Suprapubic skin (tissue), 4 donors: ENCODE data around the gene CTSD.

Experiments
- CTCF ChIP-seq, 2 donors: fragments of 200-600 bp in 1 of 2; fragments of 450-650 bp in 1 of 2; sonication (generic) in 1 of 2; IDR thresholded peaks; one replicate each; pipeline ENCODE4 v1.5.1; 2016 to 2019; ENCODE audit warnings: antibody characterized with exemption in 2 of 2, mild to moderate bottlenecking in 1 of 2, moderate library complexity in 1 of 2
- EP300 ChIP-seq: sonication (generic); formaldehyde crosslinking; IDR thresholded peaks from one replicate; pipeline ENCODE4 v1.6.1; 2017; ENCODE audit warnings: antibody characterized with exemption
- POLR2A ChIP-seq, 2 donors: fragments of 450-650 bp; IDR thresholded peaks; one replicate each; pipeline ENCODE4 v1.6.1; 2017; ENCODE audit warnings: antibody characterized with exemption in 2 of 2, mild to moderate bottlenecking in 2 of 2, moderate library complexity in 2 of 2
- POLR2AphosphoS5 ChIP-seq, 3 donors: sonication (generic); formaldehyde crosslinking; IDR thresholded peaks; one replicate each; pipeline ENCODE4 v1.6.1; 2017; ENCODE audit warnings: antibody characterized with exemption in 3 of 3

GRCh38 chr11:1742869-1743584, 20.7 kb downstream of the CTSD start:
- TF ChIP-seq CTCF (IDR thresholded peaks at IDR 0.05) (no peak), POLR2AphosphoS5 (IDR thresholded peaks at IDR 0.05) (no peak), POLR2A (IDR thresholded peaks at IDR 0.05) (no peak), EP300 (no peak)
